ENCODE results near the gene NPRL2.

- TF ChIP-seq CTCF (conservative IDR thresholded peaks at IDR 0.05; ENCODE audit: low read depth in 2 of 2) (no peak), EZH2 (IDR thresholded peaks at IDR 0.05; ENCODE audit: low read depth, unreplicated experiment) (no peak), EZH2phosphoT487 (IDR thresholded peaks at IDR 0.05; ENCODE audit: unreplicated experiment) (no peak), JUNB (IDR thresholded peaks at IDR 0.05; ENCODE audit: unreplicated experiment) (no peak), REST (IDR thresholded peaks at IDR 0.05; ENCODE audit: unreplicated experiment) (no peak), ZNF331 (CRISPR knock-in tag; IDR thresholded peaks at IDR 0.05; ENCODE audit: low read depth) (no peak), POLR2AphosphoS5 (IDR thresholded peaks at IDR 0.05; ENCODE audit: low read depth) (no peak), CREB1 (CRISPR knock-in tag; IDR thresholded peaks at IDR 0.05; ENCODE audit: low read depth) (no peak), ZNF462 (CRISPR knock-in tag; IDR thresholded peaks at IDR 0.05) (no peak)
- TF ChIP-seq, protein P1, sequence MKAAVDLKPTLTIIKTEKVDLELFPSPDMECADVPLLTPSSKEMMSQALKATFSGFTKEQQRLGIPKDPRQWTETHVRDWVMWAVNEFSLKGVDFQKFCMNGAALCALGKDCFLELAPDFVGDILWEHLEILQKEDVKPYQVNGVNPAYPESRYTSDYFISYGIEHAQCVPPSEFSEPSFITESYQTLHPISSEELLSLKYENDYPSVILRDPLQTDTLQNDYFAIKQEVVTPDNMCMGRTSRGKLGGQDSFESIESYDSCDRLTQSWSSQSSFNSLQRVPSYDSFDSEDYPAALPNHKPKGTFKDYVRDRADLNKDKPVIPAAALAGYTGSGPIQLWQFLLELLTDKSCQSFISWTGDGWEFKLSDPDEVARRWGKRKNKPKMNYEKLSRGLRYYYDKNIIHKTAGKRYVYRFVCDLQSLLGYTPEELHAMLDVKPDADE (IDR thresholded peaks at IDR 0.05), result no peak
Observed at GRCh38 chr3:50320853-50321335, 29.7 kb downstream of the NPRL2 start.
